Gastrocnemius medialis (tissue), 4 donors: ENCODE data around the gene RASSF1.

Experiments
- POLR2A ChIP-seq, 2 donors: fragments of 450-650 bp; IDR thresholded peaks; one replicate each; pipeline ENCODE4 v1.6.1; 2017; ENCODE audit warnings: antibody characterized with exemption in 2 of 2, mild to moderate bottlenecking in 2 of 2, moderate library complexity in 2 of 2
- TF ChIP-seq, protein P1 (sequence below), 5 experiments: fragments of 450-650 bp in 3 of 5; fragments of 200-600 bp in 2 of 5; sonication (generic) in 2 of 5; IDR thresholded peaks in 4 of 5; conservative IDR thresholded peaks in 1 of 5; 1 replicate in 4 of 5; 2 replicates in 1 of 5; pipeline ENCODE4 v1.5.1; 2016 to 2019; ENCODE audit warnings: antibody characterized with exemption in 5 of 5, mild to moderate bottlenecking in 3 of 5, moderate library complexity in 3 of 5

DNA sequence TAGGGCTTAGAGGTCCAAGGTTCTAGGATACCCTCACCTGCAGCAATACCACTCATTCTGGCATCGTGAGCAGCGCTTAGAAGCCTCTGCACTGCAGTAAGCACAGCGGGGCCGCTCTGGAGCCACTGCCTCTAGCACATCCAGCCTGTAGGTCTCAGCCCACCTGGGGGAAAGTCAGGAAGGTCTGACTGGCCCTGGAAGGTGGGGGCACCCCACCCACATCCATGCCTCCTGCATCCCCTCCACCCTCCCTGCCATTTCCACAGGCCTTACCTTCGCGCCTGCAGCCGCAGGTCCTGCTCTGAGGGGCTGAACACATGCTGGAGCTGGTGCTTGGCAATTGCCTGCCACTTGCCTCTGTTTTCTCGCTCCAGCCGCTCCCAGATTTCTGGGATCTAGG lies 901 bp upstream of the RASSF1 start:
- TF ChIP-seq, protein P1, sequence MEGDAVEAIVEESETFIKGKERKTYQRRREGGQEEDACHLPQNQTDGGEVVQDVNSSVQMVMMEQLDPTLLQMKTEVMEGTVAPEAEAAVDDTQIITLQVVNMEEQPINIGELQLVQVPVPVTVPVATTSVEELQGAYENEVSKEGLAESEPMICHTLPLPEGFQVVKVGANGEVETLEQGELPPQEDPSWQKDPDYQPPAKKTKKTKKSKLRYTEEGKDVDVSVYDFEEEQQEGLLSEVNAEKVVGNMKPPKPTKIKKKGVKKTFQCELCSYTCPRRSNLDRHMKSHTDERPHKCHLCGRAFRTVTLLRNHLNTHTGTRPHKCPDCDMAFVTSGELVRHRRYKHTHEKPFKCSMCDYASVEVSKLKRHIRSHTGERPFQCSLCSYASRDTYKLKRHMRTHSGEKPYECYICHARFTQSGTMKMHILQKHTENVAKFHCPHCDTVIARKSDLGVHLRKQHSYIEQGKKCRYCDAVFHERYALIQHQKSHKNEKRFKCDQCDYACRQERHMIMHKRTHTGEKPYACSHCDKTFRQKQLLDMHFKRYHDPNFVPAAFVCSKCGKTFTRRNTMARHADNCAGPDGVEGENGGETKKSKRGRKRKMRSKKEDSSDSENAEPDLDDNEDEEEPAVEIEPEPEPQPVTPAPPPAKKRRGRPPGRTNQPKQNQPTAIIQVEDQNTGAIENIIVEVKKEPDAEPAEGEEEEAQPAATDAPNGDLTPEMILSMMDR (IDR thresholded peaks at IDR 0.05 in 4 of 5, conservative IDR thresholded peaks at IDR 0.05 in 1 of 5), result no peak
- no peak for TF ChIP-seq POLR2A (IDR thresholded peaks at IDR 0.05)
